Measurements from ENCODE around the gene PTPRG.
A peak's percentile ranks its signal among the peaks of the same experiment; 100 is the strongest.

PTPRG gene

DNA sequence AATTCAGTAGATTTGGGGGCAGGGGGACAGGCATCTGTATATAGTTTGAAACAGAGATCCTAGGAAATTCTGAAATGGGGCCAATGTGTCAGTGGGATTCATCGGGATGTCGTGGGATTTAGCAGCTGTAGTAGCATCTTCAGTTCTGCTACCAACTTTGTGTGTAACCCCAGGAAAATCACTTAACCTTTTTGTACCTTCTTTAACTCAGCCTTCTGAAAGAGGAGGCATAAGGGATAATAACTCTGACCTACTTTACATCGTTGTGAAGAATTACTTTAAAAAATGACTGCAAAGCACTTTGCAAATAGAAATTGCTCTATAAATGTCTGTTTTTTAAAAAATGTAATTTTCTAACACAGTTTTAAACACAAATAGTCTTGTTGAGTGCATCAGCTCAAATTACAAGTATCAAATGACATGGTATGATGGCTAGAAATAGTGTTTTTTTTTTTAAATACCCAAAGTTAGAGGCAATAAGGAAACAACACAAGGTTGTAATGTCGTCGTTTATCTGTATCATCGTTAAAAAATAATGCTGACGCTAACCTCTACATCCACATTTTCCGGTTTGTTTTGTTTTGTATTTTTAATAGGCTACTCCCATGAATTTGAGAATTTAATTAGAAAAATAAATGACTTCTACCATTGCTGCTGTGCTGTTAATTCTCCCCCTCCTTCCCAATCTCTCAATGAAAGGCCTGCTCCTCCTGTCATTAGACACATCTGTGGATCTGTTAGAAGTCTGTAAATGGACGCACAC is 338.5 kb downstream of the PTPRG start:
- Histone ChIP-seq H3K79me2 (peaks cover 50% of the 10 kb centered on the region), H3K4me2 (ENCODE audit: low read length) (peak overlapping the region; percentile 16), H3K4me3 (ENCODE audit: low read depth, low read length) (no peak overlapping the region), H3K36me3 (ENCODE audit: control insufficient read depth, insufficient read depth, low read length) (no peaks in the 10 kb centered on the region), H3K4me1 (peaks cover 52% of the 10 kb centered on the region), H3K9me3 (ENCODE audit: control insufficient read depth, low read length) (no peaks in the 10 kb centered on the region), H3K9ac (no peak overlapping the region), H2AFZ (no peak overlapping the region), H3K27ac (no peak overlapping the region), H3K27me3 (ENCODE audit: control insufficient read depth, insufficient read depth, low read length) (no peaks in the 10 kb centered on the region)
- TF ChIP-seq, protein P1, sequence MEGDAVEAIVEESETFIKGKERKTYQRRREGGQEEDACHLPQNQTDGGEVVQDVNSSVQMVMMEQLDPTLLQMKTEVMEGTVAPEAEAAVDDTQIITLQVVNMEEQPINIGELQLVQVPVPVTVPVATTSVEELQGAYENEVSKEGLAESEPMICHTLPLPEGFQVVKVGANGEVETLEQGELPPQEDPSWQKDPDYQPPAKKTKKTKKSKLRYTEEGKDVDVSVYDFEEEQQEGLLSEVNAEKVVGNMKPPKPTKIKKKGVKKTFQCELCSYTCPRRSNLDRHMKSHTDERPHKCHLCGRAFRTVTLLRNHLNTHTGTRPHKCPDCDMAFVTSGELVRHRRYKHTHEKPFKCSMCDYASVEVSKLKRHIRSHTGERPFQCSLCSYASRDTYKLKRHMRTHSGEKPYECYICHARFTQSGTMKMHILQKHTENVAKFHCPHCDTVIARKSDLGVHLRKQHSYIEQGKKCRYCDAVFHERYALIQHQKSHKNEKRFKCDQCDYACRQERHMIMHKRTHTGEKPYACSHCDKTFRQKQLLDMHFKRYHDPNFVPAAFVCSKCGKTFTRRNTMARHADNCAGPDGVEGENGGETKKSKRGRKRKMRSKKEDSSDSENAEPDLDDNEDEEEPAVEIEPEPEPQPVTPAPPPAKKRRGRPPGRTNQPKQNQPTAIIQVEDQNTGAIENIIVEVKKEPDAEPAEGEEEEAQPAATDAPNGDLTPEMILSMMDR (IDR thresholded peaks at IDR 0.05): no peak

DNA sequence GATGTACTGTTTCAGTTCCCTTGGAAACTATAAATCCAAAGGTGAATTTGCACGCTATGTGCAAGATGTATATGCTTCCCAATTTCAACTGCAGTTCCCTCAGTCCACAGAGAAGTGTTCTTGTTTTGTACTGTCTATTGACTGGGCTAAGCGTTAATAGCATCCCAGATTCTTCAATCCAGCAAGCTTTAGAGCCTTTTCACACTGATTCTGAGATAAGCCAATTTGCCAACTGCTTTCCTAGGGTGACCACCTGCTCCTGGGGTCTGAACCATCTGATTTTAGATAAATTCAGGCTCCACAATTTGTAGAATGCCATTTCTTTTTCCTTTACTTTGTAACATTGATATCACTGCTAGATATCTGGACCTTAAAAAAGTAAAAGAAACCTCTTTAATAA is 340.1 kb downstream of the PTPRG start:
- Histone ChIP-seq H3K9me3 (ENCODE audit: control insufficient read depth, low read length) (no peaks in the 10 kb centered on the region), H2AFZ (no peak overlapping the region), H3K4me2 (ENCODE audit: low read length) (no peak overlapping the region), H3K9ac (no peak overlapping the region), H3K4me3 (ENCODE audit: low read depth, low read length) (no peak overlapping the region), H3K4me1 (peaks cover 54% of the 10 kb centered on the region), H3K27ac (no peak overlapping the region), H3K36me3 (ENCODE audit: control insufficient read depth, insufficient read depth, low read length) (no peaks in the 10 kb centered on the region), H3K79me2 (peaks cover 46% of the 10 kb centered on the region), H3K27me3 (ENCODE audit: control insufficient read depth, insufficient read depth, low read length) (no peaks in the 10 kb centered on the region)
- TF ChIP-seq, protein P1 (IDR thresholded peaks at IDR 0.05): no peak

DNA sequence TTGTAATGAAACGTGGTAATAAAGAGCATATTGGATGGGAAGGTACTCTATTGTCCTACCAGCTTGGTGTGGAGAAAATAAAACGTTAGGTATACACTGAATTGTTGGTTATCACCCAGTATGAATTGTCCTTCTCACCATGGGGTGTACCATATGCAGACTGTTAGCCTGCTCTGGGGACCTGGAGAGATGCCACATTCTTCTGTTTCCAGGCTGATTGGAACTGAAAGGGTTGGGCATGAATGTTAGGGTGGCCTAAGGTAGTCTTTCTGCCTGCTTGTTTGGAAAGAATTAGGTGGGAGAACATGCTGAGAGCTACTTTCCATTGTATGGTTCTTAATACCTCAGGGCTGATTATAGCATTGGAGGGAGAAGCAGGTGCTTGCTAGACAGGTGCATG is 340.6 kb downstream of the PTPRG start:
- H3K27ac ChIP-seq: no peak overlapping the region
- H3K9ac ChIP-seq: no peak overlapping the region
- peaks cover 46% of the 10 kb centered on the region for H3K79me2 ChIP-seq
- H3K36me3 ChIP-seq (ENCODE audit: control insufficient read depth, insufficient read depth, low read length): no peaks in the 10 kb centered on the region
- no peak overlapping the region for H3K4me2 ChIP-seq (ENCODE audit: low read length)
- TF ChIP-seq, protein P1 (IDR thresholded peaks at IDR 0.05): no peak
- no peak overlapping the region for H3K4me3 ChIP-seq (ENCODE audit: low read depth, low read length)
- no peak overlapping the region for H2AFZ ChIP-seq
- H3K9me3 ChIP-seq (ENCODE audit: control insufficient read depth, low read length): no peaks in the 10 kb centered on the region
- peaks cover 54% of the 10 kb centered on the region for H3K4me1 ChIP-seq
- H3K27me3 ChIP-seq (ENCODE audit: control insufficient read depth, insufficient read depth, low read length): no peaks in the 10 kb centered on the region

DNA sequence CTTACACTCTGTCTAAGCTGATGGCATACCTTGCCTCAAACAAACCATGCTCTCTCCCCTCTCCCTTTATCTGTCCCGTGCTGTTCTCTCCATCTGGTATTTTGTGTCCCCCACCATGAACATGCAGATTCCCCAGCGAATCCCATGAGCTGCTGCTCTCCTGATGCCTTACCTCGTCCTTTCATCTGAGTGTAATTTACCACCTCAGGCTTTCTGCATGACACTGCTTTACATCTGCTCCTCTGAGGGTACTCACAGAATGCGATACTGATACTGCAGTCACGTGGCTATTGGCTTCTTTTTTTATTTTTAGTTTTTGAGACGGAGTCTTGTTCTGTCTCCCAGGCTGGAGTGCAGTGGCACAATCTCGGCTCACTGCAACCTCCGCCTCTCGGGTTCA is 341.7 kb downstream of the PTPRG start:
- H3K4me3 ChIP-seq (ENCODE audit: low read depth, low read length): no peak overlapping the region
- peak overlapping the region; percentile 72 for H3K27ac ChIP-seq
- no peaks in the 10 kb centered on the region for H3K27me3 ChIP-seq (ENCODE audit: control insufficient read depth, insufficient read depth, low read length)
- no peaks in the 10 kb centered on the region for H3K36me3 ChIP-seq (ENCODE audit: control insufficient read depth, insufficient read depth, low read length)
- H3K9me3 ChIP-seq (ENCODE audit: control insufficient read depth, low read length): no peaks in the 10 kb centered on the region
- no peak overlapping the region for H2AFZ ChIP-seq
- peaks cover 42% of the 10 kb centered on the region for H3K79me2 ChIP-seq
- H3K4me1 ChIP-seq: peaks cover 56% of the 10 kb centered on the region
- no peak overlapping the region for H3K9ac ChIP-seq
- TF ChIP-seq, protein P1 (IDR thresholded peaks at IDR 0.05): no peak
- H3K4me2 ChIP-seq (ENCODE audit: low read length): no peak overlapping the region

All from parathyroid adenoma (tissue), 2 donors.